ENCODE measurements around the gene RNF157.

DNA sequence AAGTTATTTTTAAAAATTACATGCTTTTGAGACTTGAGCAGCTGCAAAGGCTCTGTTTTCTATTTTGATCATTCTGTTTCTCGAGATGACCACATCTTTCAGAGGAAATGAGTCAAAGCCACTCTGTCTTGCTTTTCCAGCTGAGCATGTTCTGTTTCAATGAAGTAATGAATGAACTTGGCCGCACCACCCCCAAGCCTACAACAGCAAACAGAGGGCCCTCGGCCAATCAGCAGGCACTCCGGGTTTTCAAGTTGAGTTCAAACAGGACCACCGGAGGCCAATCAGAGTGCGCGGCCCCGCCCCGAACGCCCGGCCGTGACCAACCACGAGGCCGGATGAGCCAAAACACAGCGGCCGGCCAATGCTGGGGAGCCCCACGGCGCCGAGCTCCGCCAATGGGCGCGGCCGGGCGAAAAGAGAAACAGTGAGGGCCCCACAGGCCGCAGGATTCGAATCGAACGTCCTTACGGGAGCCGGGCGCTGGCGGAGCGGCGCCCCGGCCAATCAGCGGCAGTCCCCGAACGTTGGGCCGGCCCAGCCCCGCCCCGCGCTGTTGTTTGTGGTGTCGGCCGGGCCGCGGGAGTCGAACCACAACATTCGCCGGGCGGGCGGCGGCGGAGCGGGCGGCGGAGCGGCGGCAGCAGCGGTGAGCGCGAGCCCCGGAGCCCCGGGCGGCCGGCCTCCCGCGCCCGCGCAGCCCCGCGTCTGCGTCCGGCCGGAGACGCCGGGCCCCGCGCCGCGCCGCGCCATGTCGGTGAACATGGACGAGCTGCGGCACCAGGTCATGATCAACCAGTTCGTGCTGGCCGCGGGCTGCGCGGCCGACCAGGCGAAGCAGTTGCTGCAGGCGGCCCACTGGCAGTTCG is 24.7 kb upstream of the RNF157 start, which contains the start of gene UBALD2:
- peak; percentile 66; the same call in 1 of the 2 replicates for TF ChIP-seq POLR2A (IDR thresholded peaks at IDR 0.05; ENCODE audit: low read depth, low read length)
- no peak for TF ChIP-seq POLR2AphosphoS5 (IDR thresholded peaks at IDR 0.05; ENCODE audit: low read depth, low read length)
